ENCODE results near the gene KANSL1.
"Not testable (repeated sequence)": the region's sequence is repeated elsewhere in the genome, so short reads cannot be mapped to it uniquely, and the experiment has no call there.

Gene KANSL1

GRCh38 chr17:46193151-46193625 lies at the start of gene KANSL1:
TSS of gene KANSL1 (minus strand) at chr17:46193429. CDS start at chr17:46172143, 21,286 bp downstream.
- DNase-seq = peak; percentile 78 to 91

- not testable (repeated sequence) for DNase-seq
Measured at GRCh38 chr17:46231359-46231758, 38.1 kb upstream of the KANSL1 start.

GRCh38 chr17:46225274-46225794 lies 32.1 kb upstream of the KANSL1 start:
- DNase-seq = peak; percentile 89 to 92

- not testable (repeated sequence) for DNase-seq
Measured at GRCh38 chr17:46224864-46225263, 31.6 kb upstream of the KANSL1 start.

GRCh38 chr17:46223041-46223440 lies 29.8 kb upstream of the KANSL1 start:
- not testable (repeated sequence) for DNase-seq

GRCh38 chr17:46216682-46217081 lies 23.5 kb upstream of the KANSL1 start:
- DNase-seq = no peak

GRCh38 chr17:46212634-46213435 lies 19.6 kb upstream of the KANSL1 start:
- peak; percentile 62 to 64 for DNase-seq

GRCh38 chr17:46208997-46209396 lies 15.8 kb upstream of the KANSL1 start:
- DNase-seq = no peak

GRCh38 chr17:46205975-46206374 lies 12.7 kb upstream of the KANSL1 start:
- DNase-seq = no peak

- DNase-seq = no peak
Measured at GRCh38 chr17:46202424-46202823, 9.2 kb upstream of the KANSL1 start.

GRCh38 chr17:46201491-46201890 lies 8.3 kb upstream of the KANSL1 start:
- DNase-seq = no peak

- no peak for DNase-seq
Measured at GRCh38 chr17:46200197-46200596, 7.0 kb upstream of the KANSL1 start.

GRCh38 chr17:46199379-46199778 lies 6.2 kb upstream of the KANSL1 start:
- no peak for DNase-seq

GRCh38 chr17:46198233-46198632 lies 5.0 kb upstream of the KANSL1 start:
- no peak for DNase-seq

GRCh38 chr17:46197530-46197929 lies 4.3 kb upstream of the KANSL1 start:
- DNase-seq = no peak

- no peak for DNase-seq
Measured at GRCh38 chr17:46195939-46196716, 2.9 kb upstream of the KANSL1 start.

- DNase-seq = no peak
Measured at GRCh38 chr17:46195217-46195855, 2.1 kb upstream of the KANSL1 start.

GRCh38 chr17:46194393-46195216 lies 1.4 kb upstream of the KANSL1 start:
- peak; percentile 53 to 62 for DNase-seq

GRCh38 chr17:46193626-46194392 lies 580 bp upstream of the KANSL1 start:
- DNase-seq = peak; percentile 84 to 92

- peak; percentile 45 to 66 for DNase-seq
Measured at GRCh38 chr17:46192439-46193150, 634 bp downstream of the KANSL1 start.

GRCh38 chr17:46192189-46192438 lies 1.1 kb downstream of the KANSL1 start:
- no peak for DNase-seq
